Stimulated activated CD4-positive, alpha-beta T cell treated with anti-CD3 and anti-CD28 coated beads, Interleukin-2, amount 100 ng/mL, for 24 hours (primary cell): ENCODE measurements around the gene STEAP1B.
"Not testable (repeated sequence)": the region's sequence is repeated elsewhere in the genome, so short reads cannot be mapped to it uniquely, and the experiment has no call there.

Experiments used
- DNase-seq, 2 donors: peaks; one replicate each; pipeline ENCODE4 v3.0.0-alpha.2; 2020

Gene STEAP1B

GRCh38 chr7:22499888-22500689 is at the start of gene STEAP1B:
Gene STEAP1B, minus strand, starts transcription at chr7:22500188. Its CDS starts 5,333 bp downstream, at chr7:22494855.
- DNase-seq: peak; percentile 89 to 93

- no peak for DNase-seq
These were observed 49.1 kb upstream of the STEAP1B start for GRCh38 chr7:22549051-22549450.

- no peak for DNase-seq
These were observed 48.3 kb upstream of the STEAP1B start for GRCh38 chr7:22548313-22548712.

- no peak for DNase-seq
These were observed 46.8 kb upstream of the STEAP1B start for GRCh38 chr7:22546769-22547168.

- DNase-seq: no peak
These were observed 45.5 kb upstream of the STEAP1B start for GRCh38 chr7:22545529-22545928.

- DNase-seq: no peak
These were observed 44.3 kb upstream of the STEAP1B start for GRCh38 chr7:22544245-22544644.

GRCh38 chr7:22543169-22543568 is 43.2 kb upstream of the STEAP1B start:
- DNase-seq: no peak

- DNase-seq: no peak
These were observed 42.7 kb upstream of the STEAP1B start for GRCh38 chr7:22542669-22543068.

GRCh38 chr7:22542254-22542653 is 42.3 kb upstream of the STEAP1B start:
- DNase-seq: no peak

GRCh38 chr7:22541789-22542188 is 41.8 kb upstream of the STEAP1B start:
- DNase-seq: no peak

GRCh38 chr7:22528537-22528936 is 28.5 kb upstream of the STEAP1B start:
- not testable (repeated sequence) for DNase-seq

- DNase-seq: not testable (repeated sequence)
These were observed 24.5 kb upstream of the STEAP1B start for GRCh38 chr7:22524353-22524947.

- DNase-seq: peak in 1 of 2 donors; percentile 26
These were observed 23.7 kb upstream of the STEAP1B start for GRCh38 chr7:22523478-22524352.

- not testable (repeated sequence) for DNase-seq
These were observed 19.6 kb upstream of the STEAP1B start for GRCh38 chr7:22519560-22519959.

GRCh38 chr7:22516950-22517349 is 17.0 kb upstream of the STEAP1B start:
- not testable (repeated sequence) for DNase-seq

- DNase-seq: not testable (repeated sequence)
These were observed 15.0 kb upstream of the STEAP1B start for GRCh38 chr7:22514963-22515362.

- DNase-seq: not testable (repeated sequence)
These were observed 7.3 kb upstream of the STEAP1B start for GRCh38 chr7:22507320-22507719.

- DNase-seq: not testable (repeated sequence)
These were observed 6.5 kb upstream of the STEAP1B start for GRCh38 chr7:22506316-22507020.

- not testable (repeated sequence) for DNase-seq
These were observed 4.5 kb upstream of the STEAP1B start for GRCh38 chr7:22504519-22504918.

GRCh38 chr7:22502104-22502503 is 2.1 kb upstream of the STEAP1B start:
- not testable (repeated sequence) for DNase-seq

- DNase-seq: not testable (repeated sequence)
These were observed 1.3 kb upstream of the STEAP1B start for GRCh38 chr7:22501336-22501735.

- no peak for DNase-seq
These were observed 944 bp downstream of the STEAP1B start for GRCh38 chr7:22499044-22499443.

GRCh38 chr7:22496912-22497311 is 3.1 kb downstream of the STEAP1B start:
- not testable (repeated sequence) for DNase-seq
